Measurements from ENCODE around the gene DHX40.

DHX40 gene

DNA sequence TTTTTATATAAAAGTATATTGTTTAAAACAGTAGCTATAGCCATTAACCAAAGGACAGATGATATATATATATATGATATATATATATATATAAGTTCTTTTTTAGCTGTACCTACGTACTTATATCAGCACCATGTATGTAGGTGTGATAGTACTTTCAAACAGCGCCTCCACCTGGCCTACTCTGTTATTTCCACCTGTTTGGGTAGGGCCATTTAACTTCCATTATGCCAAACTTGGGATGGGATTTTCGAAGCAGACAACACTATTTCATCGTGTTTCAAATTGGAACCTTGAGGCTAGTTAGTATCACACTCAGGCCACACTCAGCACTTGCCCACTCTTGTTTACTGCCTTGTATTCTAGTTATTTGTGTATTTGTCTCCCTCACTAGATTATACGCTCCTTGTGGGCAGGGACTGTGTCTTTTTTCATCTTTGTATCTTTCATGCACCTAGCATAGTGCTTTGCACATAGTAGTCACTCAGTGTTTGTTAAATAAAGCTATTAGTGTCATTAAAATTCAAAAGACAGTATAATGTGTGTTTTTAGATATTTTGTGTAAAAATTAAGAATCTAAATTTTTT is 42.5 kb downstream of the DHX40 start:
- TF ChIP-seq ZFX (IDR thresholded peaks at IDR 0.05) (no peak), CTCF (conservative IDR thresholded peaks at IDR 0.05) (peak; percentile 39)
- H3K27ac ChIP-seq, result no peak overlapping the region

DNA sequence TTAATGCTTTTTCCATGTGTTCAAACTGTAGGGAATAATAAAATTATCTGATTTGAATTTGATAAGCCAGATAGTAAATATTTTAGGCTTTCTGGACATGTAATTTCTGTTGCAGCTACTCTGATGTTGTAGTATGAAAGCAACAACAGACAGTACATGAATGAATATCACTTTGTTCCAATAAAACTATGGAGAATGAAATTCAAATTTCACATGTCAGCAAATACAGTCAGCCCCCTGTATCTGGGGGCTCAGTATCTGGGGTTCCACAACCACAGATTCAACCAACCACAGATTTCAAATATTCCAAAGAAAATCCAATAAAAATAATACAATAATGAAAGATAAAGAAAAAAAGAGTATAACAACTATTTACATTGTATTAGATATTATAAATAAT is 46.1 kb downstream of the DHX40 start:
- no peak overlapping the region for H3K27ac ChIP-seq
- TF ChIP-seq CTCF (conservative IDR thresholded peaks at IDR 0.05), result no peak
- no peak for TF ChIP-seq ZFX (IDR thresholded peaks at IDR 0.05)

DNA sequence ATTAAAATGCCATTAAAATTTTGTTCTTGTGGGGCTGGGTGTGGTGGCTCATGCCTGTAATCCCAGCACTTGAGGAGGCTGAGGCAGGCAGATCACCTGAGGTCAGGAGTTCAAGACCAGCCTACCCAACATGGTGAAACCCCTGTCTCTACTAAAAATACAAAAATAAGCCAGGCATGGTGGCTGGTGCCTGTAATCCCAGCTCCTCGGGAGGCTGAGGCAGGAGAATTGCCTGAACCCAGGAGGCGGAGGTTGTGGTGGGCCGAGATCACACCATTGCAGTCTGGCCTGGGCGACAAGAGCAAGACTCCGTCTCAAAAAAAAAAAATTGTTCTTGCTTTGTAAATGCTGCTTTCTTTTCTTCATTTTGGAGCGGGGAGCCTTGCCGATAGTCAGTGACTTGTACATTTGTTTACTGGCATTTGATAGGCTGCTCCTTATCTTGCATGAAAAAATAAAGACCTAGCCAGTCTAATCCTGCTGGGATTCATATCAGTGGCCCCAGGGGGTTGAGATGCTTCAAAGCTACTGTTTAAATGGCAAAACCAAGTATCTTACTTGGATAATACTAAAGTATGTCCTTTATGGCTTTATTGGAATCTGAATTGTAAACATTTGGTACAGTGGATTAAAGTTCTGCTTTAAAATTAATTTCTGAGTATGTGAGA is 51.0 kb downstream of the DHX40 start:
- TF ChIP-seq ZFX (IDR thresholded peaks at IDR 0.05) (no peak), CTCF (conservative IDR thresholded peaks at IDR 0.05) (no peak)
- H3K27ac ChIP-seq, result no peak overlapping the region

- H3K27ac ChIP-seq, result no peak overlapping the region
- TF ChIP-seq CTCF (conservative IDR thresholded peaks at IDR 0.05), result no peak
- no peak for TF ChIP-seq ZFX (IDR thresholded peaks at IDR 0.05)
Observed at GRCh38 chr17:59617156-59617732, 51.8 kb downstream of the DHX40 start.

- TF ChIP-seq CTCF (conservative IDR thresholded peaks at IDR 0.05) (no peak), ZFX (IDR thresholded peaks at IDR 0.05) (0 out of 2 replicates have a peak, but pooled peaks have one; percentile 22)
- H3K27ac ChIP-seq, result peak overlapping the region; percentile 99
Observed at GRCh38 chr17:59619035-59619297, 53.6 kb downstream of the DHX40 start.

DNA sequence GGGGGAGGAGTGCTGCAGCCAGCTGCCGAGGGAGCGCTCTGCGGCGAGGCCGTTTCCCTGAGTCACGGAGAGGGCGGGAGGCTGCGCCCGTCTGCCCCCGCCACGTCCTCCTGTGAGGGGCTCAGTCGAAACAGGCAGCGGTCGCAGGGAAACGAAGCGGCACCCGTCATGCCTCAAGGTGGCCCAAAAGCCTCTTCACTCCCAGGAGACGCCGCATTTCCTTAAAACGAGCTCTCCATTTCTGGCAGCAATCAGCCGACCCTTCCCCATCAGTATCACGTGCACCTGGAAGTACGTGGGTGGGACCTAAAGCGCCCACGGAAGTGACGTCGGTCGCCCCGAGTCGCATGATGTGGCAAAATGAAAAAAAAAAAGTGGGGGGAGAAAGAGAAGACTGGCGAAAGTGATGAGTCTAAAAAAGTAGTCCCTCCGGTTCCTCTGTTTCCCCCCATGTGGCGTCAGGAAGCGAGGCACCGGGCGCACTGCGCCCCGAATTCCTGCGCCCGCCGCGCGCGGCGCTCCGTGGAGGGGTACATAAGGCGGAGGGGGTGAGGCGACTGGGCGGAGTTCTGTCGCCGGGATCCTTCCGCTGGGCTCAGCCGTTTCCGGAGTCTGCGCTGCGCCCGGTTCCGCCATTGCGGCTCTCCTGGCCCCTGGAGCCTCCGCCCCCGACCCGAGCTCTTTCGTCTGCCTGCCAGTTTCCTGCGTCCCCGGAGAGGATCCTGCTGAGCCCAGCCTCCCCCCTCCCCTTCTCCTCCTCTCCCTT is 54.1 kb downstream of the DHX40 start, which contains the start of gene CLTC:
TSS of gene CLTC (plus strand) at position 598 of the 766 bp plus-strand sequence. CDS start 237 bp downstream, outside the sequence.
- peak within 1 kb of the TSS; percentile 99 for H3K27ac ChIP-seq
- TF ChIP-seq CTCF (conservative IDR thresholded peaks at IDR 0.05) (no peak), ZFX (IDR thresholded peaks at IDR 0.05) (no peak)

- no peak for TF ChIP-seq CTCF (conservative IDR thresholded peaks at IDR 0.05)
- TF ChIP-seq ZFX (IDR thresholded peaks at IDR 0.05), result peak; percentile 53
- peak overlapping the region; percentile 99 for H3K27ac ChIP-seq
Observed at GRCh38 chr17:59620064-59620359, 54.6 kb downstream of the DHX40 start.
